Measurements from ENCODE around the gene TMEM50B.

GRCh38 chr21:33493756-33494155, 14.0 kb upstream of the TMEM50B start:
- no peak for TF ChIP-seq SPI1 (IDR thresholded peaks at IDR 0.05; ENCODE audit: borderline replicate concordance, low read depth)
- no peak for TF ChIP-seq CTCF (IDR thresholded peaks at IDR 0.05; ENCODE audit: insufficient read depth, low read length)
- no peak for TF ChIP-seq POLR2AphosphoS5 (IDR thresholded peaks at IDR 0.05; ENCODE audit: low read depth)
- TF ChIP-seq GABPA (IDR thresholded peaks at IDR 0.05; ENCODE audit: low read depth): no peak
- TF ChIP-seq, protein P1, sequence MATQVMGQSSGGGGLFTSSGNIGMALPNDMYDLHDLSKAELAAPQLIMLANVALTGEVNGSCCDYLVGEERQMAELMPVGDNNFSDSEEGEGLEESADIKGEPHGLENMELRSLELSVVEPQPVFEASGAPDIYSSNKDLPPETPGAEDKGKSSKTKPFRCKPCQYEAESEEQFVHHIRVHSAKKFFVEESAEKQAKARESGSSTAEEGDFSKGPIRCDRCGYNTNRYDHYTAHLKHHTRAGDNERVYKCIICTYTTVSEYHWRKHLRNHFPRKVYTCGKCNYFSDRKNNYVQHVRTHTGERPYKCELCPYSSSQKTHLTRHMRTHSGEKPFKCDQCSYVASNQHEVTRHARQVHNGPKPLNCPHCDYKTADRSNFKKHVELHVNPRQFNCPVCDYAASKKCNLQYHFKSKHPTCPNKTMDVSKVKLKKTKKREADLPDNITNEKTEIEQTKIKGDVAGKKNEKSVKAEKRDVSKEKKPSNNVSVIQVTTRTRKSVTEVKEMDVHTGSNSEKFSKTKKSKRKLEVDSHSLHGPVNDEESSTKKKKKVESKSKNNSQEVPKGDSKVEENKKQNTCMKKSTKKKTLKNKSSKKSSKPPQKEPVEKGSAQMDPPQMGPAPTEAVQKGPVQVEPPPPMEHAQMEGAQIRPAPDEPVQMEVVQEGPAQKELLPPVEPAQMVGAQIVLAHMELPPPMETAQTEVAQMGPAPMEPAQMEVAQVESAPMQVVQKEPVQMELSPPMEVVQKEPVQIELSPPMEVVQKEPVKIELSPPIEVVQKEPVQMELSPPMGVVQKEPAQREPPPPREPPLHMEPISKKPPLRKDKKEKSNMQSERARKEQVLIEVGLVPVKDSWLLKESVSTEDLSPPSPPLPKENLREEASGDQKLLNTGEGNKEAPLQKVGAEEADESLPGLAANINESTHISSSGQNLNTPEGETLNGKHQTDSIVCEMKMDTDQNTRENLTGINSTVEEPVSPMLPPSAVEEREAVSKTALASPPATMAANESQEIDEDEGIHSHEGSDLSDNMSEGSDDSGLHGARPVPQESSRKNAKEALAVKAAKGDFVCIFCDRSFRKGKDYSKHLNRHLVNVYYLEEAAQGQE (IDR thresholded peaks at IDR 0.05; ENCODE audit: insufficient replicate concordance, low read depth): no peak
